HepG2 (cell line): Measurements from ENCODE around the gene CPNE1. TPM values are rescaled to one million over a fixed set of nuclear protein-coding genes. Genes with fewer than 3 reads are reported as not detected.

ENCODE experiments used
- ATF5 ChIP-seq: sonication (generic); formaldehyde crosslinking; IDR thresholded peaks from 2 replicates; pipeline ENCODE4 v1.4.0; 2020; ENCODE audit warnings: mild to moderate bottlenecking, low read depth, missing genetic modification reagents
- CREB1 ChIP-seq, 2 experiments: fragments of 450-650 bp in 1 of 2; IDR thresholded peaks; 2 replicates each; pipeline ENCODE4 v1.6.1; 2016 to 2017; ENCODE audit warnings: control low read depth in 1 of 2, mild to moderate bottlenecking in 1 of 2, missing compliant biosample characterization in 1 of 2, missing genetic modification characterization in 1 of 2
- CREM ChIP-seq, 2 experiments: sonication (generic) in 1 of 2; formaldehyde crosslinking in 1 of 2; IDR thresholded peaks; 2 replicates each; pipeline versions ENCODE4 v1.4.0 to v1.6.1; 2016 to 2020; ENCODE audit warnings: antibody characterized with exemption in 1 of 2, mild to moderate bottlenecking in 1 of 2, missing genetic modification reagents in 1 of 2
- GABPA ChIP-seq, 2 experiments: IDR thresholded peaks; 2 replicates each; pipeline ENCODE4 v1.6.1; 2011 to 2016; ENCODE audit warnings: low read depth in 2 of 2, low read length in 1 of 2, missing biosample characterization in 1 of 2, missing genetic modification characterization in 1 of 2
- GABPB1 ChIP-seq: IDR thresholded peaks from 2 replicates; pipeline ENCODE4 v1.6.1; 2016; ENCODE audit warnings: mild to moderate bottlenecking, missing genetic modification reagents, moderate library complexity, missing compliant biosample characterization
- KDM1A ChIP-seq: IDR thresholded peaks from 2 replicates; pipeline ENCODE4 v1.6.1; 2016; ENCODE audit warnings: missing compliant biosample characterization
- KMT2A ChIP-seq: sonication (generic); formaldehyde crosslinking; IDR thresholded peaks from 2 replicates; pipeline ENCODE4 v1.4.0; 2020; ENCODE audit warnings: missing genetic modification reagents
- POGZ ChIP-seq: sonication (generic); formaldehyde crosslinking; IDR thresholded peaks from 2 replicates; pipeline ENCODE4 v1.4.0; 2020; ENCODE audit warnings: mild to moderate bottlenecking, missing genetic modification reagents
- SIX1 ChIP-seq: sonication (generic); formaldehyde crosslinking; IDR thresholded peaks from 2 replicates; pipeline ENCODE4 v1.4.0; 2020; ENCODE audit warnings: missing genetic modification reagents, borderline replicate concordance
- SMAD1 ChIP-seq: sonication (generic); formaldehyde crosslinking; IDR thresholded peaks from 2 replicates; pipeline ENCODE4 v1.4.0; 2020; ENCODE audit warnings: missing genetic modification reagents, low read depth, mild to moderate bottlenecking, borderline replicate concordance
- TEAD3 ChIP-seq: optimal IDR thresholded peaks from 2 replicates; pipeline ENCODE3; 2016; ENCODE audit warnings: borderline replicate concordance
- ZNF121 ChIP-seq: sonication (generic); formaldehyde crosslinking; IDR thresholded peaks from 2 replicates; pipeline ENCODE4 v1.5.0; 2020; ENCODE audit warnings: mild to moderate bottlenecking, missing genetic modification reagents
- ZNF3 ChIP-seq: IDR thresholded peaks from 2 replicates; pipeline ENCODE4 v1.7.0; 2017; ENCODE audit warnings: inconsistent platforms
- ZNF446 ChIP-seq: sonication (generic); formaldehyde crosslinking; IDR thresholded peaks from 2 replicates; pipeline ENCODE4 v1.5.0; 2020; ENCODE audit warnings: mild to moderate bottlenecking, missing genetic modification reagents
- ZNF562 ChIP-seq: sonication (generic); formaldehyde crosslinking; IDR thresholded peaks from 2 replicates; pipeline ENCODE4 v1.8.0; 2022; ENCODE audit warnings: missing genetic modification reagents, borderline replicate concordance
- ZNF792 ChIP-seq: IDR thresholded peaks from 2 replicates; pipeline ENCODE4 v1.6.1; 2016
- ZSCAN29 ChIP-seq: sonication (generic); formaldehyde crosslinking; conservative IDR thresholded peaks from 2 replicates; pipeline ENCODE4 v1.4.0; 2020; ENCODE audit warnings: mild to moderate bottlenecking, missing genetic modification reagents
- polyA plus RNA-seq, 8 experiments: library from polyadenylated mRNA; depleted of rRNA in 3 of 8; stranded (reverse) in 7 of 8; unstranded in 1 of 8; fragments of >200 nt; fragmentation: Illumina TruSeq in 4 of 8; extraction: Trizol in 4 of 8; gene quantifications; 2 replicates each; pipeline versions ENCODE4 v1.2.1 to v1.2.3, GENCODE V29; 2011 to 2016; ENCODE audit warnings: low read depth in 4 of 8, missing spikeins in 1 of 8, mixed read lengths in 1 of 8; ENCODE audit not compliant: insufficient read depth in 1 of 8
- total RNA-seq, 5 experiments: library from RNA; depleted of rRNA; stranded (reverse); fragments of >200 nt; fragmentation: Illumina TruSeq; extraction: Trizol; gene quantifications; 2 replicates each; pipeline ENCODE4 v1.2.3, GENCODE V29; 2016; ENCODE audit warnings: low read depth in 1 of 5
- TF ChIP-seq, protein P1 (sequence below): sonication (generic); formaldehyde crosslinking; IDR thresholded peaks from one replicate; pipeline ENCODE4 v1.5.1; 2020; ENCODE audit warnings: mild to moderate bottlenecking, missing genetic modification reagents; ENCODE audit errors: not compliant biosample characterization
- TF ChIP-seq, protein P2 (sequence below): IDR thresholded peaks from 2 replicates; pipeline ENCODE4 v1.6.1; 2016; ENCODE audit warnings: missing compliant biosample characterization, missing genetic modification reagents, borderline replicate concordance

Gene CPNE1
- total and polyA plus RNA-seq, 2 of the 13 experiments (the other 11 are each of a cell fraction or from before 2014, with no cell fraction given): 408 to 431 TPM

GRCh38 chr20:35616465-35617396 lies 48.0 kb downstream of the CPNE1 start (continued):
- TF ChIP-seq GABPB1: peak; percentile 66
- peak; percentile 93 for TF ChIP-seq SMAD1 (CRISPR knock-in tag)
- TF ChIP-seq, protein P1, sequence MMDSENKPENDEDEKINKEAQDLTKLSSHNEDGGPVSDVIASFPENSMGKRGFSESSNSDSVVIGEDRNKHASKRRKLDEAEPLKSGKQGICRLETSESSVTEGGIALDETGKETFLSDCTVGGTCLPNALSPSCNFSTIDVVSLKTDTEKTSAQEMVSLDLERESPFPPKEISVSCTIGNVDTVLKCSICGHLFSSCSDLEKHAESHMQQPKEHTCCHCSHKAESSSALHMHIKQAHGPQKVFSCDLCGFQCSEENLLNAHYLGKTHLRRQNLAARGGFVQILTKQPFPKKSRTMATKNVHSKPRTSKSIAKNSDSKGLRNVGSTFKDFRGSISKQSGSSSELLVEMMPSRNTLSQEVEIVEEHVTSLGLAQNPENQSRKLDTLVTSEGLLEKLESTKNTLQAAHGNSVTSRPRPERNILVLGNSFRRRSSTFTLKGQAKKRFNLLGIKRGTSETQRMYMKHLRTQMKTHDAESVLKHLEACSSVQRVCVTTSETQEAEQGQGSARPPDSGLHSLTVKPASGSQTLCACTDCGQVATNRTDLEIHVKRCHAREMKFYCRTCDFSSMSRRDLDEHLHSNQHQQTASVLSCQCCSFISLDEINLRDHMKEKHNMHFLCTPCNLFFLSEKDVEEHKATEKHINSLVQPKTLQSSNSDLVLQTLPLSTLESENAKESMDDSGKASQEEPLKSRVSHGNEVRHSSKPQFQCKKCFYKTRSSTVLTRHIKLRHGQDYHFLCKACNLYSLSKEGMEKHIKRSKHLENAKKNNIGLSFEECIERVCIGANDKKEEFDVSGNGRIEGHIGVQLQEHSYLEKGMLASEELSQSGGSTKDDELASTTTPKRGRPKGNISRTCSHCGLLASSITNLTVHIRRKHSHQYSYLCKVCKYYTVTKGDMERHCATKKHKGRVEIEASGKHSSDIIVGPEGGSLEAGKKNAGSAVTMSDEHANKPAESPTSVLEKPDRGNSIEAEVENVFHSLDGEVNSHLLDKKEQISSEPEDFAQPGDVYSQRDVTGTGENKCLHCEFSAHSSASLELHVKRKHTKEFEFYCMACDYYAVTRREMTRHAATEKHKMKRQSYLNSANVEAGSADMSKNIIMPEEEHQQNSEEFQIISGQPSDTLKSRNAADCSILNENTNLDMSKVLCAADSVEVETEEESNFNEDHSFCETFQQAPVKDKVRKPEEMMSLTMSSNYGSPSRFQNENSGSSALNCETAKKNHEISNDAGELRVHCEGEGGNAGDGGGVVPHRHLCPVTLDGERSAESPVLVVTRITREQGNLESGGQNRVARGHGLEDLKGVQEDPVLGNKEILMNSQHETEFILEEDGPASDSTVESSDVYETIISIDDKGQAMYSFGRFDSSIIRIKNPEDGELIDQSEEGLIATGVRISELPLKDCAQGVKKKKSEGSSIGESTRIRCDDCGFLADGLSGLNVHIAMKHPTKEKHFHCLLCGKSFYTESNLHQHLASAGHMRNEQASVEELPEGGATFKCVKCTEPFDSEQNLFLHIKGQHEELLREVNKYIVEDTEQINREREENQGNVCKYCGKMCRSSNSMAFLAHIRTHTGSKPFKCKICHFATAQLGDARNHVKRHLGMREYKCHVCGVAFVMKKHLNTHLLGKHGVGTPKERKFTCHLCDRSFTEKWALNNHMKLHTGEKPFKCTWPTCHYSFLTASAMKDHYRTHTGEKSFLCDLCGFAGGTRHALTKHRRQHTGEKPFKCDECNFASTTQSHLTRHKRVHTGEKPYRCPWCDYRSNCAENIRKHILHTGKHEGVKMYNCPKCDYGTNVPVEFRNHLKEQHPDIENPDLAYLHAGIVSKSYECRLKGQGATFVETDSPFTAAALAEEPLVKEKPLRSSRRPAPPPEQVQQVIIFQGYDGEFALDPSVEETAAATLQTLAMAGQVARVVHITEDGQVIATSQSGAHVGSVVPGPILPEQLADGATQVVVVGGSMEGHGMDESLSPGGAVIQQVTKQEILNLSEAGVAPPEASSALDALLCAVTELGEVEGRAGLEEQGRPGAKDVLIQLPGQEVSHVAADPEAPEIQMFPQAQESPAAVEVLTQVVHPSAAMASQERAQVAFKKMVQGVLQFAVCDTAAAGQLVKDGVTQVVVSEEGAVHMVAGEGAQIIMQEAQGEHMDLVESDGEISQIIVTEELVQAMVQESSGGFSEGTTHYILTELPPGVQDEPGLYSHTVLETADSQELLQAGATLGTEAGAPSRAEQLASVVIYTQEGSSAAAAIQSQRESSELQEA (CRISPR knock-in tag): peak; percentile 38
- TF ChIP-seq CREM (IDR thresholded peaks at IDR 0.05): peak; percentile 52
- TF ChIP-seq CREM (CRISPR knock-in tag; IDR thresholded peaks at IDR 0.05): no peak
- peak; percentile 77; the same call in 1 of the 2 replicates for TF ChIP-seq ZNF792 (CRISPR knock-in tag)
- TF ChIP-seq KMT2A: no peak; the same call in 1 of the 2 replicates
- TF ChIP-seq ZNF446 (CRISPR knock-in tag): peak; percentile 83; the same call in 1 of the 2 replicates
- TF ChIP-seq ZSCAN29 (CRISPR knock-in tag): peak; percentile 94
- peak; percentile 91 for TF ChIP-seq ATF5
- 0 out of 2 replicates have a peak, but pooled peaks have one; percentile 8 for TF ChIP-seq ZNF121 (CRISPR knock-in tag)
- TF ChIP-seq ZNF562 (CRISPR knock-in tag): no peak
- peak; percentile 30; the same call in 1 of the 2 replicates for TF ChIP-seq CREB1 (IDR thresholded peaks at IDR 0.05)
- peak; percentile 57 for TF ChIP-seq CREB1 (CRISPR knock-in tag; IDR thresholded peaks at IDR 0.05)
- TF ChIP-seq GABPA (IDR thresholded peaks at IDR 0.05; ENCODE audit: low read depth, low read length): no peak
- peak; percentile 64; the same call in 1 of the 2 replicates for TF ChIP-seq GABPA (CRISPR knock-in tag; IDR thresholded peaks at IDR 0.05; ENCODE audit: low read depth)
- TF ChIP-seq SIX1 (CRISPR knock-in tag): no peak
- TF ChIP-seq, protein P2, sequence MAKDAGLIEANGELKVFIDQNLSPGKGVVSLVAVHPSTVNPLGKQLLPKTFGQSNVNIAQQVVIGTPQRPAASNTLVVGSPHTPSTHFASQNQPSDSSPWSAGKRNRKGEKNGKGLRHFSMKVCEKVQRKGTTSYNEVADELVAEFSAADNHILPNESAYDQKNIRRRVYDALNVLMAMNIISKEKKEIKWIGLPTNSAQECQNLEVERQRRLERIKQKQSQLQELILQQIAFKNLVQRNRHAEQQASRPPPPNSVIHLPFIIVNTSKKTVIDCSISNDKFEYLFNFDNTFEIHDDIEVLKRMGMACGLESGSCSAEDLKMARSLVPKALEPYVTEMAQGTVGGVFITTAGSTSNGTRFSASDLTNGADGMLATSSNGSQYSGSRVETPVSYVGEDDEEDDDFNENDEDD (CRISPR knock-in tag): peak; percentile 59
- peak; percentile 92 for TF ChIP-seq POGZ
- peak; percentile 82 for TF ChIP-seq TEAD3 (CRISPR knock-in tag)
- peak; percentile 77; the same call in 1 of the 2 replicates for TF ChIP-seq ZNF3 (CRISPR knock-in tag)
- peak; percentile 96 for TF ChIP-seq KDM1A (CRISPR knock-in tag)
